Measurements from ENCODE around the gene LCAT.

DNA sequence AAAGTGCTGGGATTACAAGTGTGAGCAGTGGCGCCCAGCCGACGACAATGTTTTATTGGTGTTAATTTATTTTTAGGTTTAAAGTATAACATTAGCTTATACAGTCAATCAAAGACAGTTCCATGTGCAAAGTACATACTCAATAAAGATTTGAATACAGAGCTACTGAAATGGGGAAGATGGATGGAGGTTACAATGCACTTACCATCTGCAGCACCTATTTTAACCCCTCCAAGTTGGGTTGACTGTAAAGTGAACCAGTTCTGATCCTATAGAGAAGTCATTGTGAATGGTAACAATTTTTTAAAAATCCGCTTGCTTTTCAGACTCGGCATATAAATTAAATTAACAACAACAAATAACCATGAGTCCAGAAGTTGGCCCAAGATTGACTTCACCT, 51.5 kb downstream of the LCAT start:
- TF ChIP-seq, protein P1, sequence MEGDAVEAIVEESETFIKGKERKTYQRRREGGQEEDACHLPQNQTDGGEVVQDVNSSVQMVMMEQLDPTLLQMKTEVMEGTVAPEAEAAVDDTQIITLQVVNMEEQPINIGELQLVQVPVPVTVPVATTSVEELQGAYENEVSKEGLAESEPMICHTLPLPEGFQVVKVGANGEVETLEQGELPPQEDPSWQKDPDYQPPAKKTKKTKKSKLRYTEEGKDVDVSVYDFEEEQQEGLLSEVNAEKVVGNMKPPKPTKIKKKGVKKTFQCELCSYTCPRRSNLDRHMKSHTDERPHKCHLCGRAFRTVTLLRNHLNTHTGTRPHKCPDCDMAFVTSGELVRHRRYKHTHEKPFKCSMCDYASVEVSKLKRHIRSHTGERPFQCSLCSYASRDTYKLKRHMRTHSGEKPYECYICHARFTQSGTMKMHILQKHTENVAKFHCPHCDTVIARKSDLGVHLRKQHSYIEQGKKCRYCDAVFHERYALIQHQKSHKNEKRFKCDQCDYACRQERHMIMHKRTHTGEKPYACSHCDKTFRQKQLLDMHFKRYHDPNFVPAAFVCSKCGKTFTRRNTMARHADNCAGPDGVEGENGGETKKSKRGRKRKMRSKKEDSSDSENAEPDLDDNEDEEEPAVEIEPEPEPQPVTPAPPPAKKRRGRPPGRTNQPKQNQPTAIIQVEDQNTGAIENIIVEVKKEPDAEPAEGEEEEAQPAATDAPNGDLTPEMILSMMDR (IDR thresholded peaks at IDR 0.05) = no peak
- no peak for TF ChIP-seq POLR2A (IDR thresholded peaks at IDR 0.05; ENCODE audit: low read depth)
- no peak for TF ChIP-seq POLR2AphosphoS5 (IDR thresholded peaks at IDR 0.05)

Data from esophagus muscularis mucosa (tissue), 3 donors.